DMS153 treated with DMSO at 0.1 percent for 48 hours (cell line): ENCODE results near the gene ISCU.
A peak's percentile ranks its signal among the peaks of the same experiment; 100 is the strongest.

ENCODE experiments used
- DNase-seq: peaks from one replicate; lab custom pipeline; 2025; ENCODE audit not compliant: unreplicated experiment; lab: John Stamatoyannopoulos, UW

The ISCU gene

DNA sequence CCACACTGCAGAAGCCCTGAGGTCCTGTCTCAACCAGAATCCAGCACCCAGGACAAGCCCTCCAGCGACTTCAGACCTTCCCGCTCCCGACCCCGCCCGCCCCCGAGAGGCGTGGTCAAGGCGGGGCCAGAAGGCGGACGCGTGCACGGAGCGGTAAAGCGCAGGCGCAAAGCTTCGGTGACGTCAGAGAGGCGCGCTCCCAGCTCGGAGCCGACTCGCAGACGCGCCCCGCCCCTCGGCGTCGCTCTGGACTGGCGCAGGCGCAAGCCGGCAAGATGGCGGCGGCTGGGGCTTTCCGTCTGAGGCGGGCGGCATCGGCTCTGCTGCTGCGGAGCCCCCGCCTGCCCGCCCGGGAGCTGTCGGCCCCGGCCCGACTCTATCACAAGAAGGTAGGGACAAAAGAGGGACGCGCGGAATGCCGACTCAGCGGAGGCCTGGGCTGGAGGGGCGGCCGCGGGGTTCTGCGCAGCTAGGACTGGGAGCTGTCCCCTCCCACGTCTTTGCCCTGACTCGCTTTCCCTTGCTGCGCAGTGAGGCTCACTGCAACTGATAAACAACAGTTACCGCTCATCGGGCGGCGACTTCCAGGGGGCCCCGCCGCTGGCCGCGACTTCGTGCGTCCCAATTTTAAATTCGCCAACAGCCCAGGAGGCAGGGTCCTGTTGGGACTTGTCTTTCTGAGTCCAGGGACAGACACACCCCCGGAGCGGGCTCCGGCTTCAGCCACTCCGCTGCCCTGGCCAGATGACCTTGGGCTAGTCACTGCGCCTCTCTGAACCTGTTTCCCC, at the start of gene ISCU:
Gene ISCU (plus strand): TSS at position 249 of the 788 bp plus-strand sequence. CDS start 27 bp downstream, at position 276.
- DNase-seq: peak; percentile 95

DNA sequence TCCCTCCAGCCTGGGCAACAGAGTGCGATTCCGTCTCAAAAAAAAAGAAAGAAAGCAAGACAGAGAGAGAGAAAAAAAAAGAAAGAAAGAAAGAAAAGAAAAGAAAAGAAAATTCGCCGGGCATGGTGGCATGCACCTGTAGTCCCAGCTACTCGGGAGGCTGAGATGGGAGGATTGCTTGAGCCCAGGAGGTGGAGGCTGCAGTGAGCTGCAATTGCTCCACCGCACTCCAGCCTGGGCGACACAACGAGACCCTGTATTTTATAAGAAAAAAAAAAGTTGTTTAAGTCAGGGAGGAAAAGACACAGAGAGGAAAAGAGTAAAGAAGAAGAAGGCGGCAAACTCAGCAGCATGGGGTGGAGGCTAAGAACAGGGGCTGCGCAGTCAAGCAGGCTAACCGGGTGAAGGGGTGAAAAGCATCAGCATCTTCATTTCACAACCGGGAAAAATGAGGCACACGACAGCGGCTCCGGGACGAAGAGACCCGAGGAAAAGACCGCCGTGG, 47.9 kb upstream of the ISCU start:
- no peak for DNase-seq

DNA sequence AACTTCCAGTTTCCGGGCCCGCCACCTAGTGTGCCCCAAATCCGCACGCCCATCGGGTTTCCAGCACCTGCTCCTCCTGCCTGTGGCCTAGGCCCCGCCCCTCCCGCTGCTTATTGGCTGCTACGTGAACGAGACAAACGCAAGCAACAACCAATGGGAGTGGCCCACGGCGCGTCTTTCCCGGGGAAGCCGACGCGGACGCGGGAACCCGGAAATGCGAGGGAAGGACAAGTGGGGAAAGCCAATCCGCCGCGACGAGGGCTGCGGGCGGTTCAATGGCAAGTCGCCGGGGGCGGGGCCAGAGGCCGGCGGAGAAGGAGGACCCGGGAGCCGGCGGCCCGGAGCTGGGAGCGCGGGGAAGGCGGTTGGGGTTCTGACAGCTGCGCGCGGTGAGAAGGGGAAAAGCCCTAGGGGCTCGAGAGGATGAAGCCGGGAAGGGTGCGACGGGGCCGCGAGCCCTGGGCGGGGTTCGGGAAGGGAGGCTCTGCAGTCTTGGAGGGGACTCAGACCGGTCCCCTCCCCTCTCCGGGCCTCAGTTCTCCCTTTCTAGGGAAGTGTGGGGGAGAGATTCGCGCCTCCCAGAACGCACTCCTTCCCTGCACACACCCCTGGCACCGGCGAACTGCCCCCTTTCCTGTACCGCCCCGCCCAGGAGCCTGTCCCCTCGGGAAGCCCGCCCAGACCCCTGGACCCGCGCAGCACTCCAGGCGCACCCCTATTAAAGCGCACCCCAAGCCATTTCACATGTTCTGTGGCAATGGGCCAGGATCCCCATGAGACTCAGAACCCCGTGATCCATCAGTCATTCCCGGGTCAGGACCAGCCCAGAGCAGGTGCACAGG, 47.2 kb upstream of the ISCU start, which contains the start of gene FICD:
Gene FICD (plus strand): TSS at position 305 of the 842 bp plus-strand sequence. CDS start 1,696 bp downstream, outside the sequence.
- peak; percentile 98 for DNase-seq

DNA sequence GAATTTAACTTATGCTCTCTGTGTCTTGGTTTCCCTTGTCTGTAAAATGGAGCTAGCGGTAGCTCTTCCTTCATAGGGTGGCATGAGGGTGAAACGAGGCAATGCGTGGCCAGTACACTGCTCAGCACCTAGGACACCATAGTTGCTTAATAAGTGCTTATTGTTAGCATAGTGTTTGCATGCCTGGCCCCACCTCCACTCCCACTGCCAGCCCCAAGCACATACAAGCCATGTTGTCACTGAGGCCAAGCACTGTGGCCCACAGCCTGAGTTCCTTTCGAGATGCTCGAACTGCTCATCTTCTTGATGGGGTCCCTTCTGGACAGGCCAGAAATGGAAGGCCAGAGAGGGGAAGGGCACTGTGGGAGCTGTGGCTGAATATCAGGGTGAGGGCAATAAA, 46.5 kb upstream of the ISCU start:
- no peak for DNase-seq

DNA sequence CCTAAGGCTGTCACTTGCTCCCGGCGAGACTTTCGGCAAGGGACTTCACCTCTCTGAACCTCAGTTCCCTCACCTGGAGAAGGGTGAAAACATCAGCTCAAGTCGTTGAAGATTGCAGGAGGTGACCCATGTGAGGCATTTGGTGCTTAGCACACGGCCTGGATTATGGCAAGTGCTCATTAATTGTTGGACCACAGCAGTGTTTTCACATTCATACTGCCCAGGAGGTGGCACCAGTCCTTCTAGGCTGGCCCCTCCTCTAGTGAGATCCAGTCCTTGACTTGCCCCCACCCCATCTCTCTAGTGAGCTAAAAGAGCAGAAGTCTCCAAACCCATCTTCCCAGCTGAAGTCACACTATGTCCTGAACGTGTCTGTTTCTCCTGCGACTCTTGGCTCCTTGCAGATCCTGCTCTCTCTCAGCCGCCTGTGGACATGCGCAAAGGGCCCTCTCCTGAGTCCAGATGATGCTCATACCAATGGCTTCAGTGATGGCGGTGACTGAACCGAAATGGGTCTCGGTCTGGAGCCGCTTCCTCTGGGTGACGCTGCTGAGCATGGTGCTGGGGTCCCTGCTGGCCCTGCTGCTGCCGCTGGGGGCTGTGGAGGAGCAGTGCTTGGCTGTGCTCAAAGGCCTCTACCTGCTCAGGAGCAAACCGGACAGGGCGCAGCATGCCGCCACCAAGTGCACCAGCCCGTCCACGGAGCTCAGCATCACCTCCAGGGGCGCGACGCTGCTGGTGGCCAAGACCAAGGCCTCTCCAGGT, 45.7 kb upstream of the ISCU start:
- DNase-seq: no peak

DNA sequence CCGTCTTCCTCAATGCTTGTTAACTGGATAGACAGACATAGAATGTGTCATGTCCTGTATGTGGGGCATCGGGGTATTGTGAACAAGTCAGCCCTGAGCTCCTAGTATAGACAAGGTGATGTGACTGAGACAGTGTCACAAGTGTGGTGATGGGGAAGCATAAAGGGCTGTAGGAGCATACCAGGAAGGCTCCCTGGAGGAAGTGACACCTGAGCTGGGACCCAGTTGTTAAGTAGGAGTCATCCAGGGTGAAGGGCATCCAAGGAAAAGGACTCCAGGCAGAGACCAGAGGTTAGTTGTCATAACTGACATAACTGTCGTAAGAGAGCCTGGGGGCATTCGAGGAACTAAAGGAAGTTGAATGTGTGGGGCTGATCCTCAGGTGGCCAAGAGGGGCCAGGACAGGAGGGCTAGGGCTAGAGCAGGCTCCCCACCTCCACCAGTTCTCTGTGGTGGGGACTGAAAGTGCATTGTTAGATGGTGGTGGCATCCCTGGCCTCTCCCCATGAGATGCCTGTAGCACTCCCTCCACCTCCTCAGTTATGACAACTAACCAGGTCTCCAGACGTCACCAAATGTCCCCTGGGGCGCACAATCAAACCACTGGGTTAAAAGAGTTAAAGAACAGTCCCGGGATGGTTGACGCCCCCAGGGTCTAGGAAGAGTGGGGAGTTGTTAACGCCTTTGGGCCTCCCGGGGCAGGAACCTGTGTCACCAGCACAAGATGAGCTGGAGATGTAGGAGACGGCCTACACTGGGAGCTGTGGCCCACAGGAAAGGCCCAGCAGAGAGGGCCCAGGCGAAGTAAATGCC, 44.9 kb upstream of the ISCU start:
- DNase-seq: no peak

DNA sequence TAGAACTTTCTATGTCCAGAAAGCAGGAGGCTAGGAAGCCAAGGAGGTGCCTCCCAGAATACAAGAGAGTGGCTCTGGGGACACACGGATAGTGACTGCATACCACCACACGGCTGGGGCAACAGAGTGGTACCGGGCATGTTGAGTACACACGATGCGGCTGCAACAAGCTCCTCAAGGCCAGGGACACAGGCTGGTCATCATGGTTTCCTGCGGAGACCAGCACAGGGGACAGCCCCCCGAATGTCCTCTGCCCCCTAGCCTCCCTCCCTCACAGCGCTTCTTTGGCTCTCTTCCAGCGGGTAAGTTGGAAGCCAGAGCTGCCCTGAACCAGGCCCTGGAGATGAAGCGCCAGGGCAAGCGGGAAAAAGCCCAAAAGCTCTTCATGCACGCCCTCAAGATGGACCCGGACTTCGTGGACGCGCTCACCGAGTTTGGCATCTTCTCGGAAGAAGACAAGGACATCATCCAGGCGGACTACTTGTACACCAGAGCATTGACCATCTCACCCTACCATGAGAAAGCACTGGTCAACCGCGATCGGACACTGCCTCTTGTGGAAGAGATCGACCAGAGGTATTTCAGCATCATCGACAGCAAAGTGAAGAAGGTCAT, 44.2 kb upstream of the ISCU start:
- DNase-seq: no peak

DNA sequence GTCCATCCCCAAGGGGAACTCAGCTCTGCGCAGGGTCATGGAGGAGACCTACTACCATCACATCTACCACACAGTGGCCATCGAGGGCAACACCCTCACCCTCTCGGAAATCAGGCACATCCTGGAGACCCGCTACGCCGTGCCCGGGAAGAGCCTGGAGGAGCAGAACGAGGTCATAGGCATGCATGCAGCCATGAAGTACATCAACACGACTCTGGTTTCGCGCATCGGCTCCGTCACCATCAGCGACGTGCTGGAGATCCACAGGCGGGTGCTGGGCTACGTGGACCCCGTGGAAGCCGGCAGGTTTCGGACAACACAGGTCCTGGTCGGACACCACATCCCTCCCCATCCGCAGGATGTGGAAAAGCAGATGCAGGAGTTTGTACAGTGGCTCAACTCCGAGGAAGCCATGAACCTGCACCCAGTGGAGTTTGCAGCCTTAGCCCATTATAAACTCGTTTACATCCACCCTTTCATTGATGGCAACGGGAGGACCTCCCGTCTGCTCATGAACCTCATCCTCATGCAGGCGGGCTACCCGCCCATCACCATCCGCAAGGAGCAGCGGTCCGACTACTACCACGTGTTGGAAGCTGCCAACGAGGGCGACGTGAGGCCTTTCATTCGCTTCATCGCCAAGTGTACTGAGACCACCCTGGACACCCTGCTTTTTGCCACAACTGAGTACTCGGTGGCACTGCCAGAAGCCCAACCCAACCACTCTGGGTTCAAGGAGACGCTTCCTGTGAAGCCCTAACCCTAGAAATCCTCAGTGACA, 43.5 kb upstream of the ISCU start:
- no peak for DNase-seq

DNA sequence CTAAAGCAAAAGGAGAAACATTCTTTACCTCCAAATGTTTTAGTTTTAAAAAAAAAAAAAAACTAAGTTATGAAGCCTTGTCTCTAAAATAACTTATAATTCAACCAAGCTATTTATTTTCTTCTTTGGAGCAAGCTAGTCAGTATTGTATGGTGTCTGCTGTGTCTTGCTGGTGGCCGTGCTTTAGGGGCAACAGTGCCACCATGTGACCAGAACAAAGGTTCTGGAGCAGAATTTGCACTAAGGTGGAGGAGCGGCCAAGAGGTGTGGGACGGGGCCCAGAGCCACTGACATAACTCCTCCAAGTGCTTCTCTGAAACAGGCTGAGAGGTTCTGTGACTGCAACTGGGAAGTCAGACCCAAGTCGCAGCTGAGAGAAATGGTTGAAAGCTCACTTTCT, 42.8 kb upstream of the ISCU start:
- no peak for DNase-seq

DNA sequence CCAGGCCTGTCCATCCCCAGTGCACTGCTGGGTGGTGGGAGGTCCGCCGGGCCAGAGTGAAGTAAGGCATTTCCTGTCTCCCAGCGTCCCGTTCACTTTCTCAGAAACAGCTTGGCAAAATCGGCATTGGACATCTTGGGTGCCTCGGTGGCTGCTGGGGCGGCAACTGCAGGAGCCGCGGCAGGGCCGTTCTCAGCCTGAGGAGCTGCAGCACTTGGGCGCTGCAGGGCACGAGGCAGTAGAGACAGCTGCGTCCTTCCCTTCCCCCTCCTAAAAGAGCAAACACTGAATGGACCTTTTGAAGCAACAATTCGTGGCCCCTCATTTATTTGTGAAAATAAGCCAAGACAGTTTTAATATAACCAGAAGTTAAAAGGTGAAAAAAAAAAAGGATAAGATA, 39.0 kb upstream of the ISCU start:
- DNase-seq: no peak

DNA sequence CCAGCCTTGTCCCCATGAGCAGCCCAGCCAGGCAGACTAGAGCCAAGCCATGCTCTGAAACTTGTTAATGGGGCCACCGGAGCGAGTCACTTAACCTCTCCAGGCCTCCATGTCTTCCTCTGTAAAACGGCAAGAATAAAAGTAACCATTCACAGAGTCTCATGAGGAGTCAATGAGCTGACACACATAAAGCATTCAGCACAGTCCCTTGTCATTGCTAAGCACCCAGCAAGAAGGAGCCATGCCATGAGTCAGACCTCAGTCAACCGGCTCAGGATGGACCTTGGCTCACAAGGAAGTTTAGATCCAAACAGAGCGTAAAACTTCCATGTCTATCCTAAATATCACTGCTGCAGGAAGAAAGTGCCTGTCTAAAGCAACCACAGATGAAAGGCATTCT, 36.7 kb upstream of the ISCU start:
- DNase-seq: no peak

DNA sequence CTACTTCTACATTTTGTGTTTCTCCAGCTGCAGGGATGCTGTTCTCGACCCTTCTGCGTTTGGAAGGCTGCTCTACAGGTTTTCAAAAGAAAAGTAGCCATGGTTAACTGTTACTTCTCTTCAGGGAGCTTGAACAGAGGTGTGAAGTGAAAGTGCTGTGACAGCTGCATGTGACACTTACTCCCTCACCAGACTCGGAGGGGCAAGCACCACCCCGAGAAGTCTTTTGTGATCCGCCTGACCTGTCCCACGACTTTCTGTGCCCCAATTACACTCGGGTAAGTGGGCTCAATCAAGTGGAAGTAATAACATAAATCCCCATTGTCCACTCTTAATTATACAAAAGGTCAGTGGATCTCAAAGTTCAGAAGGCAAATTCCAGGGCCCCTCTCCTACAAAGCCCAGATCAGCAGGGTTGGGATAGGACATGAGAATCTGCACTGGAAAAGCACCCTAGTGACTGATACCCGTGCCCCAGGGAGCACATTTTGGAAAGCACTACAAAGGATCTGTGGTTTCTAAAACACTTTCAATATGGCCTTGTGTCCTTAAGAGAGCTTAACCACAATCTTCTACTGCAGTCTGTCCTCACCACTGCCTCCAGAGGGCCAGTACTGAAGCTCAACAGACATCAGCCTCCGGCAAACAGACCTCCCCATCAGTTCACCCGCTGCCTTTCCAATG, 35.8 kb upstream of the ISCU start:
- no peak for DNase-seq

DNA sequence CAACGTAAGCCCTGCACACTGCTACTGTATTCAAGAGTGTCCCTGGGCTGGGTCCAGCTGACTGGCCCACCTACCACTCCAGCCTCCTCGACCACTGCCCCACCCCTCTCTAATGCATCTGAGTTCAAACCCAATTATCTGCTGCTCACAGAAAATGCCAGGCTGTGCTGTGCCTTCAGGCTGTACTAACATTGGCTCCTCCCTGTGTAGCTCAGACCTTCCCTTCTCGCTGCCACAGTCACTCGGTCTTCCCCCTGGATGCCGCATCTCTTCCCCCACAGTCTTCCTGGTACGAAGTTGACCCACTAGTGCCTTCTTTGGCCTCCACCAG, 35.3 kb upstream of the ISCU start:
- DNase-seq: no peak

DNA sequence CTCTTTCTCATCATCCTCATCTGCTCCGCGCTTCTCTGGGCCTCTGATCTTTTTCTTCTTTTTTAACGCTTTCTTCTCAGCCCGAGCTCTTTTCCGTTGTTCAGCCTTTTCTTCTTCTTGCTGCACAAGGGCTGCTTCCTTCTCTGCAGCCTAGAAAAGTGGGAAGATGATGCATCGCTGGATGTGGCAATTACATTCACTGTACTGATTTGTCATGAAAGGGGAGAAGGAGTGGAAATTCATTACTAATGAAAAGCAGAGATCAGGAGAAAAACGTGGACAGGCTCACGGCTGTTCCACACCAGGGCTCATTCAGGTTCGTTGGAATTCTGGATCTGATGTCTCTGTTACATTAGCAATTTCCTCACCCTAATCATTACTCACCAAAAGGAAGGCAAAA, 32.2 kb upstream of the ISCU start:
- DNase-seq: no peak

DNA sequence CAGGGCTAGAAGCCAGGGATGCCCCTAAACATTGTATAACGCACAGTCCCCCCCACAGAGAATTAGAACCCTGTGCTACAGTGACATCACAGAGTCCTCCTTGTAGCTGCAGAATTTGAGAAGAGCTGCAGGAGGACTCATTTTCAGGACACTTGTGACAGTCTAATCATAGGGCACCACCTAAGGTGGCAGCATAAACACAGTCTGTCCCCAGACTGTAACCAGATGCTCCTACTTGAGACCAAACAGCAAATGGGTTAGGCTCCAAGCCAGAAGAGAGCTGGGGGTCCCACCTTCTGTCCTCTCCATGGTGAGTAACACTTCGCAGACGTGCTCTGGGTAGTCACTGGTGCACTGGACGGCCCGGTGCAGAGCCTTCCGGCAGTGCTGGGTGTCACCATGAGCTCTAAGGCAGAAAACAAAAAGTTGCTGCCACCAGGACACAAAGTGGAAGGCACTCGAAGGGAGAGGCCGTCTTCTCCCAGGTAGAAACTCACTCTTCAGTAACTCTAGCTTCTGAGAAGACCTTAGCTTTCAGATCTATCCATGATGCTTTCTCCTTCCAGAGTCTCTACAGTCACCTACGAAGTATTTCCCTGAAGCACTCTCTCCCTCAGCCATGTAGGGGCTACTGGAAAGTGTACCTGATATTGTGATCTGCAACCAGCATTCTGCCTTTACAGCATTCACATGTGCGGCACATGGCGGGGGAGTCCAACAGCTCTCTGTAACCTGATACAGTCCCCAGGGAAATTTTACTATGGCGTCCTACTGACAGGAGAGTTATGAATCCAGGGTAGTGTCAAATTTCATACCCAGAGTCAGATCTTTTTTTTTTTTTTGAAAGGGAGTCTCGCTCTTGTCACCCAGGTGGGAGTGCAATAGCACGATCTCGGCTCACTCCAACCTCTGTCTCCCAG, 30.2 kb upstream of the ISCU start:
- DNase-seq: peak; percentile 60

DNA sequence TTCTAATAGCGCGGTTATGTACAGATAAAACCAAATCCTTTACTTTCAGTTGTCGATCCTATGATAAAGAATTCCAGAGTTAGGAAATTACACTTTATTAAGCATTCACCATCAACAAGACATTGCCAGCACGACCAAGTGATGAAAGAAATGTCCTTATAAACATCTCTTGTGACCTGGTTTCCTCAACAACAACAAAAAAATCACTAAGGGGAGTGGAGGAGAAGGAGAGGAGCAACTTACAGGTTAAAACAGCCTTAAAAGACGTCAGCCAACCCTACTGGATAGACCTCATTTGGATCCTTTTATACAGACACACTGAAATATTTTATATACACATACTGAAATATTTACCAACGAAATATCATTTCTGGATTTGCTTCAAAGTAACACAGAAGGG, 24.2 kb upstream of the ISCU start:
- DNase-seq: no peak

DNA sequence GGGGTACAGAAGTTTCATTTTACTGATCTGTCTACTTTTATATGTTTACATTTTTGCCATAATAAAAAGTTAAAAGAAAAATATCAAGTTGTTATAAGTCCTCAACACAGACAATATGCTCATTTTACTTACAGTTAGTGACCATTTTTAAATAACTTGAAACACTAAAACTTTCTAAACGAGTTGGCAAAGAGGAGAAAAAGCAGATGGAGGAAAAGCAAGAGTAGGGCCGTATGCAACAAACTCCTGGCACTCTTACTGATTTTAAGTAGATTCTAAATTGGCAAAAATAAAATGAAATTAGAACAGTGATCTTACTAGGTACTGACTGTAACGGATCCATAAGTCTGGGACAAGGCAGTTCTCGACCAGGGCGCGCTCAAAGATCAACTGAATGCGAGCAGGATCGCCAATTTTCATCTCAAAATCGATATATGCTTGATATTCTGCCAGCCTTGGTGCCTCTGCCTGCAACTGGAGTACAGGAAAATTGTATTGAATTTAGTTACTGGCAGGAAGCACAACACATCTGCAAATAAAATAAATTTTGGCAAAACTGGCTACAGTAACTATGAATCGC, 23.7 kb upstream of the ISCU start:
- no peak for DNase-seq
